Vagina (tissue), 2 donors: Measurements from ENCODE around the gene SLC26A9. TPM values are rescaled to one million over a fixed set of nuclear protein-coding genes. Genes with fewer than 3 reads are reported as not detected.
A peak's percentile ranks its signal among the peaks of the same experiment; 100 is the strongest.

ENCODE experiments used
- DNase-seq, 2 donors: peaks; one replicate each; pipeline ENCODE4 v3.0.0-alpha.2; 2017; ENCODE audit errors: extremely low spot score in 2 of 2
- H3K27ac ChIP-seq: fragments of 200-600 bp; sonication (generic); one replicate; pipeline ENCODE4 v1.5.1; 2019
- H3K27me3 ChIP-seq: fragments of 200-600 bp; sonication (generic); one replicate; pipeline ENCODE4 v1.5.1; 2019
- H3K36me3 ChIP-seq, 2 donors: fragments of 200-600 bp; sonication (generic); one replicate each; pipeline ENCODE4 v1.5.1; 2017 to 2019
- H3K4me1 ChIP-seq: fragments of 200-600 bp; sonication (generic); one replicate; pipeline ENCODE4 v1.5.1; 2019
- H3K4me3 ChIP-seq, 2 donors: fragments of 200-600 bp; sonication (generic); 1 replicate in 1 of 2; 2 replicates in 1 of 2; pipeline ENCODE4 v1.5.1; 2016 to 2019
- H3K9me3 ChIP-seq: fragments of 200-600 bp; sonication (generic); one replicate; pipeline ENCODE4 v1.5.1; 2019
- CTCF ChIP-seq, 3 experiments: fragments of 450-650 bp in 2 of 3; fragments of 200-600 bp in 1 of 3; sonication (generic) in 1 of 3; IDR thresholded peaks; one replicate each; pipeline ENCODE4 v1.5.1; 2017 to 2019; ENCODE audit warnings: antibody characterized with exemption in 3 of 3, mild to moderate bottlenecking in 2 of 3, moderate library complexity in 2 of 3
- POLR2A ChIP-seq, 2 donors: fragments of 450-650 bp; IDR thresholded peaks; one replicate each; pipeline ENCODE4 v1.6.1; 2017; ENCODE audit warnings: antibody characterized with exemption in 2 of 2, mild to moderate bottlenecking in 2 of 2, moderate library complexity in 2 of 2
- POLR2AphosphoS5 ChIP-seq, 2 donors: sonication (generic); formaldehyde crosslinking; IDR thresholded peaks; one replicate each; pipeline ENCODE4 v1.9.0; 2017; ENCODE audit warnings: antibody characterized with exemption in 2 of 2, mild to moderate bottlenecking in 2 of 2, low read depth in 1 of 2; ENCODE audit not compliant: insufficient read depth in 1 of 2
- intact Hi-C: fragments of 100-400 bp; cut with DNase I; formaldehyde crosslinking; loops from one replicate; pipeline ENCODE4 v1.15.1; 2023
- total RNA-seq: library from RNA; depleted of rRNA; stranded (reverse); fragments of >200 nt; gene quantifications from one replicate; pipeline ENCODE4 v1.2.3, GENCODE V29; 2016

The SLC26A9 gene
- total RNA-seq, 1 donor from 2014 or later, result 0.74 TPM

GRCh38 chr1:205959789-205960188 is 16.5 kb upstream of the SLC26A9 start:
- no peaks in the 10 kb centered on the region for H3K36me3 ChIP-seq
- no peak overlapping the region for H3K27ac ChIP-seq
- H3K9me3 ChIP-seq, result no peaks in the 10 kb centered on the region
- intact Hi-C loops, result no loop called here
- no peak overlapping the region for H3K4me3 ChIP-seq
- no peak for DNase-seq
- H3K4me1 ChIP-seq, result peaks cover 6% of the 10 kb centered on the region
- no peak for TF ChIP-seq CTCF (IDR thresholded peaks at IDR 0.05)
- no peak for TF ChIP-seq POLR2AphosphoS5 (IDR thresholded peaks at IDR 0.05; ENCODE audit: insufficient read depth in 1 of 2, low read depth in 1 of 2)
- TF ChIP-seq POLR2A (IDR thresholded peaks at IDR 0.05), result no peak
- no peaks in the 10 kb centered on the region for H3K27me3 ChIP-seq

- TF ChIP-seq CTCF (IDR thresholded peaks at IDR 0.05) (no peak), POLR2AphosphoS5 (IDR thresholded peaks at IDR 0.05; ENCODE audit: insufficient read depth in 1 of 2, low read depth in 1 of 2) (no peak), POLR2A (IDR thresholded peaks at IDR 0.05) (no peak)
- no peaks in the 10 kb centered on the region for H3K9me3 ChIP-seq
- DNase-seq, result no peak
- intact Hi-C loops, result no loop called here
- H3K4me3 ChIP-seq, result no peak overlapping the region
- peaks cover 12% of the 10 kb centered on the region for H3K4me1 ChIP-seq
- H3K36me3 ChIP-seq, result no peaks in the 10 kb centered on the region
- H3K27me3 ChIP-seq, result no peaks in the 10 kb centered on the region
- no peak overlapping the region for H3K27ac ChIP-seq
These were observed 12.2 kb upstream of the SLC26A9 start for GRCh38 chr1:205955499-205955898.

GRCh38 chr1:205954819-205955404 is 11.7 kb upstream of the SLC26A9 start:
- no peaks in the 10 kb centered on the region for H3K36me3 ChIP-seq
- peaks cover 18% of the 10 kb centered on the region for H3K4me1 ChIP-seq
- TF ChIP-seq POLR2AphosphoS5 (IDR thresholded peaks at IDR 0.05; ENCODE audit: insufficient read depth in 1 of 2, low read depth in 1 of 2) (no peak), CTCF (IDR thresholded peaks at IDR 0.05) (no peak), POLR2A (IDR thresholded peaks at IDR 0.05) (no peak)
- no peak overlapping the region for H3K4me3 ChIP-seq
- intact Hi-C loops, result no loop called here
- H3K9me3 ChIP-seq, result no peaks in the 10 kb centered on the region
- DNase-seq, result no peak
- no peak overlapping the region for H3K27ac ChIP-seq
- H3K27me3 ChIP-seq, result no peaks in the 10 kb centered on the region

- H3K4me1 ChIP-seq, result peaks cover 27% of the 10 kb centered on the region
- no peak for DNase-seq
- no peak overlapping the region for H3K27ac ChIP-seq
- intact Hi-C loops, result no loop called here
- no peaks in the 10 kb centered on the region for H3K9me3 ChIP-seq
- TF ChIP-seq POLR2AphosphoS5 (IDR thresholded peaks at IDR 0.05; ENCODE audit: insufficient read depth in 1 of 2, low read depth in 1 of 2) (no peak), POLR2A (IDR thresholded peaks at IDR 0.05) (no peak), CTCF (IDR thresholded peaks at IDR 0.05) (no peak)
- H3K27me3 ChIP-seq, result no peaks in the 10 kb centered on the region
- no peaks in the 10 kb centered on the region for H3K36me3 ChIP-seq
- H3K4me3 ChIP-seq, result no peak overlapping the region
These were observed 8.5 kb upstream of the SLC26A9 start for GRCh38 chr1:205951746-205952145.

- Histone ChIP-seq H3K9me3 (no peaks in the 10 kb centered on the region), H3K4me3 (no peak overlapping the region), H3K4me1 (peaks cover 27% of the 10 kb centered on the region), H3K27ac (no peak overlapping the region), H3K27me3 (no peaks in the 10 kb centered on the region), H3K36me3 (no peaks in the 10 kb centered on the region)
- intact Hi-C loops, result no loop called here
- TF ChIP-seq POLR2A (IDR thresholded peaks at IDR 0.05), result no peak
- peak in 1 of 2 donors; percentile 54 for TF ChIP-seq POLR2AphosphoS5 (IDR thresholded peaks at IDR 0.05; ENCODE audit: insufficient read depth in 1 of 2, low read depth in 1 of 2)
- no peak for TF ChIP-seq CTCF (IDR thresholded peaks at IDR 0.05)
- no peak for DNase-seq
These were observed 7.7 kb upstream of the SLC26A9 start for GRCh38 chr1:205950826-205951549.
